Measurements from ENCODE around the gene USH1G. TPM values are rescaled to one million over a fixed set of nuclear protein-coding genes. Genes with fewer than 3 reads are reported as not detected.

The USH1G gene
- total RNA-seq, 2 experiments from 2014 or later = not detected

- no peak within 1 kb of the TSS for H3K4me3 Mint-ChIP-seq
- H3K27me3 Mint-ChIP-seq = peaks cover 39% of the 10 kb centered on the region
- CTCF ChIA-PET = interaction anchor here (0.7 to 4.1 kb wide), 8 partner anchors 14 to 277 kb away, joined by 3 to 31 read pairs (median 4); no protein-coding TSS in a partner anchor
- H3K9me3 Mint-ChIP-seq (ENCODE audit: low read depth) = no peaks in the 10 kb centered on the region
- H3K4me1 Mint-ChIP-seq = peaks cover 7% of the 10 kb centered on the region
- POLR2A ChIA-PET = no interaction called here
- H3K27ac Mint-ChIP-seq = no peak within 1 kb of the TSS
- ATAC-seq (peak; percentile 18), DNase-seq (peak; percentile 39)
- H3K36me3 Mint-ChIP-seq (ENCODE audit: low read depth) = no peaks in the 10 kb centered on the region
- intact Hi-C loops (cut with DNase I, micrococcal nuclease) = no loop called here
Measured at GRCh38 chr17:74924250-74924948, 1.3 kb upstream of the USH1G start, which contains the start of gene OTOP2. Gene OTOP2 (plus strand): TSS chr17:74924273. CDS start chr17:74924633, 360 bp downstream.

GRCh38 chr17:74923538-74924249, 639 bp upstream of the USH1G start:
- peaks cover 37% of the 10 kb centered on the region for H3K27me3 Mint-ChIP-seq
- ChIA-PET POLR2A (no interaction called here), CTCF (interaction anchor here (0.7 to 4.1 kb wide), 8 partner anchors 15 to 278 kb away, joined by 3 to 31 read pairs (median 4); no protein-coding TSS in a partner anchor)
- intact Hi-C loops (cut with DNase I, micrococcal nuclease) = loop anchor here (1.0 kb wide), 2 partner anchors 35 to 282 kb away; partner anchors contain the start of gene NUP85 (in 1 of the 2)
- no peaks in the 10 kb centered on the region for H3K36me3 Mint-ChIP-seq (ENCODE audit: low read depth)
- H3K4me1 Mint-ChIP-seq = peaks cover 7% of the 10 kb centered on the region
- H3K9me3 Mint-ChIP-seq (ENCODE audit: low read depth) = no peaks in the 10 kb centered on the region
- DNase-seq (peak; percentile 87), ATAC-seq (peak; percentile 75)
- no peak overlapping the region for H3K27ac Mint-ChIP-seq
- H3K4me3 Mint-ChIP-seq = no peak overlapping the region

- DNase-seq (no peak), ATAC-seq (no peak)
- intact Hi-C loops (cut with DNase I, micrococcal nuclease) = no loop called here
- Mint-ChIP-seq H3K9me3 (ENCODE audit: low read depth) (no peaks in the 10 kb centered on the region), H3K4me1 (peaks cover 7% of the 10 kb centered on the region), H3K36me3 (ENCODE audit: low read depth) (no peaks in the 10 kb centered on the region), H3K4me3 (no peak overlapping the region), H3K27ac (no peak overlapping the region), H3K27me3 (peaks cover 33% of the 10 kb centered on the region)
- ChIA-PET POLR2A (no interaction called here), CTCF (interaction anchor here (0.9 to 4.1 kb wide), 3 partner anchors 10 to 39 kb away, joined by 3 to 31 read pairs (median 13); no protein-coding TSS in a partner anchor)
Measured at GRCh38 chr17:74922172-74922571, 883 bp downstream of the USH1G start.

GRCh38 chr17:74921769-74922168, 1.3 kb downstream of the USH1G start:
- Mint-ChIP-seq H3K27ac (no peak overlapping the region), H3K4me1 (peaks cover 7% of the 10 kb centered on the region), H3K9me3 (ENCODE audit: low read depth) (no peaks in the 10 kb centered on the region), H3K27me3 (peaks cover 34% of the 10 kb centered on the region), H3K36me3 (ENCODE audit: low read depth) (no peaks in the 10 kb centered on the region), H3K4me3 (no peak overlapping the region)
- ATAC-seq (no peak), DNase-seq (no peak)
- POLR2A ChIA-PET = no interaction called here
- CTCF ChIA-PET = no interaction called here
- intact Hi-C loops (cut with DNase I, micrococcal nuclease) = no loop called here

GRCh38 chr17:74921026-74921681, 1.9 kb downstream of the USH1G start:
- ChIA-PET CTCF (interaction anchor here (1.1 to 2.2 kb wide), 2 partner anchors 12 to 36 kb away, joined by 3 to 11 read pairs; no protein-coding TSS in a partner anchor), POLR2A (no interaction called here)
- Mint-ChIP-seq H3K4me3 (no peak overlapping the region), H3K36me3 (ENCODE audit: low read depth) (no peaks in the 10 kb centered on the region), H3K27me3 (peaks cover 35% of the 10 kb centered on the region), H3K27ac (no peak overlapping the region), H3K4me1 (peaks cover 7% of the 10 kb centered on the region), H3K9me3 (ENCODE audit: low read depth) (no peaks in the 10 kb centered on the region)
- intact Hi-C loops (cut with DNase I, micrococcal nuclease) = no loop called here
- ATAC-seq = no peak
- no peak for DNase-seq

- no peak for DNase-seq
- Mint-ChIP-seq H3K27ac (no peak overlapping the region), H3K9me3 (ENCODE audit: low read depth) (no peaks in the 10 kb centered on the region), H3K36me3 (ENCODE audit: low read depth) (no peaks in the 10 kb centered on the region), H3K4me1 (peaks cover 7% of the 10 kb centered on the region), H3K27me3 (peaks cover 31% of the 10 kb centered on the region), H3K4me3 (no peak overlapping the region)
- ChIA-PET CTCF (interaction anchor here (0.6 to 2.5 kb wide), 4 partner anchors 12 to 1789 kb away, joined by 3 to 18 read pairs (median 7); no protein-coding TSS in a partner anchor), POLR2A (no interaction called here)
- ATAC-seq = no peak
- intact Hi-C loops (cut with DNase I, micrococcal nuclease) = no loop called here
Measured at GRCh38 chr17:74920642-74921025, 2.4 kb downstream of the USH1G start.

GRCh38 chr17:74920306-74920620, 2.8 kb downstream of the USH1G start:
- no peak overlapping the region for H3K4me3 Mint-ChIP-seq
- H3K27ac Mint-ChIP-seq = no peak overlapping the region
- H3K27me3 Mint-ChIP-seq = peaks cover 27% of the 10 kb centered on the region
- ChIA-PET POLR2A (no interaction called here), CTCF (interaction anchor here (0.6 to 2.5 kb wide), 4 partner anchors 13 to 1788 kb away, joined by 3 to 18 read pairs (median 7); no protein-coding TSS in a partner anchor)
- intact Hi-C loops (cut with DNase I, micrococcal nuclease) = no loop called here
- DNase-seq (no peak), ATAC-seq (no peak)
- peaks cover 7% of the 10 kb centered on the region for H3K4me1 Mint-ChIP-seq
- H3K9me3 Mint-ChIP-seq (ENCODE audit: low read depth) = no peaks in the 10 kb centered on the region
- no peaks in the 10 kb centered on the region for H3K36me3 Mint-ChIP-seq (ENCODE audit: low read depth)

- ChIA-PET CTCF (interaction anchor here (0.6 to 2.5 kb wide), 6 partner anchors 11 to 1788 kb away, joined by 3 to 18 read pairs (median 5); partner anchors contain the start of gene MRPL58), POLR2A (no interaction called here)
- Mint-ChIP-seq H3K4me1 (peaks cover 7% of the 10 kb centered on the region), H3K36me3 (ENCODE audit: low read depth) (no peaks in the 10 kb centered on the region), H3K9me3 (ENCODE audit: low read depth) (no peaks in the 10 kb centered on the region), H3K27me3 (peaks cover 21% of the 10 kb centered on the region), H3K4me3 (no peak overlapping the region), H3K27ac (no peak overlapping the region)
- intact Hi-C loops (cut with DNase I, micrococcal nuclease) = no loop called here
- DNase-seq (peak; percentile 38), ATAC-seq (no peak)
Measured at GRCh38 chr17:74919440-74920305, 3.4 kb downstream of the USH1G start.

- Mint-ChIP-seq H3K36me3 (ENCODE audit: low read depth) (no peaks in the 10 kb centered on the region), H3K27me3 (peaks cover 17% of the 10 kb centered on the region), H3K4me3 (no peak overlapping the region), H3K9me3 (ENCODE audit: low read depth) (no peaks in the 10 kb centered on the region), H3K27ac (no peak overlapping the region), H3K4me1 (peaks cover 4% of the 10 kb centered on the region)
- ATAC-seq = no peak
- ChIA-PET CTCF (interaction anchor here (0.7 to 2.5 kb wide), 5 partner anchors 11 to 94 kb away, joined by 3 to 18 read pairs (median 6); partner anchors contain the start of gene MRPL58), POLR2A (no interaction called here)
- no peak for DNase-seq
- intact Hi-C loops (cut with DNase I, micrococcal nuclease) = no loop called here
Measured at GRCh38 chr17:74918906-74919305, 4.1 kb downstream of the USH1G start.

GRCh38 chr17:74917430-74917829, 5.6 kb downstream of the USH1G start:
- intact Hi-C loops (cut with DNase I, micrococcal nuclease) = no loop called here

GRCh38 chr17:74916851-74917199, 6.2 kb downstream of the USH1G start:
- Mint-ChIP-seq H3K36me3 (ENCODE audit: low read depth) (no peaks in the 10 kb centered on the region), H3K27ac (no peak overlapping the region), H3K27me3 (peaks cover 9% of the 10 kb centered on the region), H3K4me3 (no peak overlapping the region), H3K4me1 (no peaks in the 10 kb centered on the region), H3K9me3 (ENCODE audit: low read depth) (no peaks in the 10 kb centered on the region)
- DNase-seq (no peak), ATAC-seq (no peak)
- ChIA-PET CTCF (no interaction called here), POLR2A (interaction anchor here (0.6 kb wide), 1 partner anchor 33 kb away, joined by 4 read pairs; no protein-coding TSS in a partner anchor)
- intact Hi-C loops (cut with DNase I, micrococcal nuclease) = no loop called here

More at GRCh38 chr17:74917430-74917829, 5.6 kb downstream of the USH1G start:
- Mint-ChIP-seq H3K27me3 (peaks cover 11% of the 10 kb centered on the region), H3K4me3 (no peak overlapping the region), H3K4me1 (no peaks in the 10 kb centered on the region), H3K36me3 (ENCODE audit: low read depth) (no peaks in the 10 kb centered on the region), H3K9me3 (ENCODE audit: low read depth) (no peaks in the 10 kb centered on the region), H3K27ac (no peak overlapping the region)
- no peak for DNase-seq
- ATAC-seq = no peak
- POLR2A ChIA-PET = no interaction called here
- CTCF ChIA-PET = no interaction called here
